NCI-H524 (cell line): ENCODE results near the gene SLAMF1.
"Not testable (repeated sequence)": the region's sequence is repeated elsewhere in the genome, so short reads cannot be mapped to it uniquely, and the experiment has no call there.

Experiments used
- DNase-seq, 2 experiments: peaks; one replicate each; lab custom pipeline; 2025; lab: John Stamatoyannopoulos, UW

SLAMF1 gene

GRCh38 chr1:160640359-160641123 lies 6.3 kb downstream of the SLAMF1 start:
- DNase-seq, result no peak

GRCh38 chr1:160639652-160640051 lies 7.2 kb downstream of the SLAMF1 start:
- DNase-seq, result no peak

GRCh38 chr1:160638926-160639325 lies 7.9 kb downstream of the SLAMF1 start:
- DNase-seq, result no peak

- DNase-seq, result no peak
These were observed 8.3 kb downstream of the SLAMF1 start for GRCh38 chr1:160638540-160638857.

GRCh38 chr1:160637821-160638539 lies 8.9 kb downstream of the SLAMF1 start:
- DNase-seq, result no peak

- DNase-seq, result no peak
These were observed 9.8 kb downstream of the SLAMF1 start for GRCh38 chr1:160637065-160637464.

- DNase-seq, result no peak
These were observed 10.3 kb downstream of the SLAMF1 start for GRCh38 chr1:160636547-160636946.

GRCh38 chr1:160636076-160636475 lies 10.8 kb downstream of the SLAMF1 start:
- DNase-seq, result no peak

- DNase-seq, result no peak
These were observed 12.0 kb downstream of the SLAMF1 start for GRCh38 chr1:160634543-160635491.

GRCh38 chr1:160633330-160633903 lies 13.4 kb downstream of the SLAMF1 start:
- no peak for DNase-seq

GRCh38 chr1:160631983-160632625 lies 14.7 kb downstream of the SLAMF1 start:
- DNase-seq, result no peak

- no peak for DNase-seq
These were observed 16.1 kb downstream of the SLAMF1 start for GRCh38 chr1:160630523-160631451.

- DNase-seq, result no peak
These were observed 17.3 kb downstream of the SLAMF1 start for GRCh38 chr1:160629286-160630210.

- DNase-seq, result no peak
These were observed 18.0 kb downstream of the SLAMF1 start for GRCh38 chr1:160628799-160629263.

GRCh38 chr1:160627677-160628289 lies 19.1 kb downstream of the SLAMF1 start:
- DNase-seq, result not testable (repeated sequence)

- DNase-seq, result no peak
These were observed 20.1 kb downstream of the SLAMF1 start for GRCh38 chr1:160626509-160627342.

- no peak for DNase-seq
These were observed 20.9 kb downstream of the SLAMF1 start for GRCh38 chr1:160625725-160626498.
